Gastrocnemius medialis (tissue), 4 donors: ENCODE results near the gene GTPBP6. TPM values are rescaled to one million over a fixed set of nuclear protein-coding genes. Genes with fewer than 3 reads are reported as not detected.
"Not testable (repeated sequence)": the region's sequence is repeated elsewhere in the genome, so short reads cannot be mapped to it uniquely, and the experiment has no call there.

ENCODE experiments used
- ATAC-seq, 2 donors: fragments of 150-250 bp; one replicate each; pipeline ENCODE4 v1.9.1; 2016
- DNase-seq, 2 donors: peaks; one replicate each; pipeline ENCODE4 v3.0.0-alpha.2; 2019
- H3K27ac ChIP-seq, 4 donors: fragments of 200-600 bp; sonication (generic); 1 replicate in 1 of 4; 2 replicates in 3 of 4; pipeline ENCODE4 v1.5.1; 2016 to 2018; ENCODE audit warnings: mild to moderate bottlenecking in 2 of 4, moderate library complexity in 1 of 4
- H3K27me3 ChIP-seq, 3 donors: fragments of 200-600 bp; sonication (generic) in 2 of 3; 1 replicate in 1 of 3; 2 replicates in 2 of 3; pipeline versions ENCODE4 v1.5.1 to v1.6.0; 2016 to 2019; ENCODE audit warnings: mild to moderate bottlenecking in 1 of 3, moderate library complexity in 1 of 3
- H3K36me3 ChIP-seq, 2 donors: fragments of 200-600 bp; sonication (generic) in 1 of 2; one replicate each; pipeline ENCODE4 v1.5.1; 2017 to 2018
- H3K4me1 ChIP-seq, 2 donors: fragments of 200-600 bp; sonication (generic) in 1 of 2; one replicate each; pipeline ENCODE4 v1.5.1; 2016 to 2017; ENCODE audit warnings: mild to moderate bottlenecking in 2 of 2
- H3K4me3 ChIP-seq, 4 donors: fragments of 200-600 bp; sonication (generic) in 3 of 4; 1 replicate in 1 of 4; 2 replicates in 3 of 4; pipeline ENCODE4 v1.5.1; 2016 to 2019; ENCODE audit warnings: mild to moderate bottlenecking in 2 of 4
- H3K9me3 ChIP-seq, 3 donors: fragments of 200-600 bp; sonication (generic) in 2 of 3; 1 replicate in 1 of 3; 2 replicates in 2 of 3; pipeline ENCODE4 v1.5.1; 2016 to 2019
- CTCF ChIP-seq, 5 experiments: fragments of 450-650 bp in 3 of 5; fragments of 200-600 bp in 2 of 5; sonication (generic) in 2 of 5; IDR thresholded peaks in 4 of 5; conservative IDR thresholded peaks in 1 of 5; 1 replicate in 4 of 5; 2 replicates in 1 of 5; pipeline ENCODE4 v1.5.1; 2016 to 2019; ENCODE audit warnings: antibody characterized with exemption in 5 of 5, mild to moderate bottlenecking in 3 of 5, moderate library complexity in 3 of 5
- POLR2A ChIP-seq, 2 donors: fragments of 450-650 bp; IDR thresholded peaks; one replicate each; pipeline ENCODE4 v1.6.1; 2017; ENCODE audit warnings: antibody characterized with exemption in 2 of 2, mild to moderate bottlenecking in 2 of 2, moderate library complexity in 2 of 2
- in situ Hi-C, 4 donors: fragments of 200-750 bp; cut with MboI; loops; one replicate each; pipeline versions ENCODE4 v1.15.0 to v1.8.0; 2017; ENCODE audit warnings: low sequenced_read_pairs in 4 of 4
- intact Hi-C: fragments of 100-400 bp; cut with DNase I; formaldehyde crosslinking; loops from one replicate; pipeline ENCODE4 v1.15.1; 2023; ENCODE audit warnings: low total_unique reads
- total RNA-seq, 4 donors: library from RNA; depleted of rRNA; stranded (reverse); fragments of >200 nt; gene quantifications; one replicate each; pipeline versions ENCODE4 v1.1.0 to v1.2.3, GENCODE V29; 2016

GTPBP6 gene
- total RNA-seq, 4 donors from 2014 or later, result 40.1 to 79.4 (median 46.9) TPM

- no peak for DNase-seq
- H3K4me1 ChIP-seq, result no peaks in the 10 kb centered on the region
- TF ChIP-seq CTCF (IDR thresholded peaks at IDR 0.05 in 4 of 5, conservative IDR thresholded peaks at IDR 0.05 in 1 of 5) (no peak), POLR2A (IDR thresholded peaks at IDR 0.05) (no peak)
- in situ Hi-C loops (no loop called here), intact Hi-C loops (no loop called here)
- no peak overlapping the region for H3K4me3 ChIP-seq
- H3K36me3 ChIP-seq, result no peaks in the 10 kb centered on the region
- H3K9me3 ChIP-seq, result no peaks in the 10 kb centered on the region
- no peak for ATAC-seq
- no peaks in the 10 kb centered on the region for H3K27me3 ChIP-seq
- H3K27ac ChIP-seq, result no peak overlapping the region
Observed at GRCh38 chrX:265502-265901, 53.1 kb downstream of the GTPBP6 start.

- Histone ChIP-seq H3K4me3 (no peak overlapping the region), H3K27me3 (no peaks in the 10 kb centered on the region), H3K36me3 (no peaks in the 10 kb centered on the region), H3K4me1 (no peaks in the 10 kb centered on the region), H3K9me3 (no peaks in the 10 kb centered on the region), H3K27ac (no peak overlapping the region)
- in situ Hi-C loops, result no loop called here
- intact Hi-C loops, result no loop called here
- DNase-seq (no peak), ATAC-seq (no peak)
- no peak for TF ChIP-seq POLR2A (IDR thresholded peaks at IDR 0.05)
- TF ChIP-seq CTCF (IDR thresholded peaks at IDR 0.05 in 4 of 5, conservative IDR thresholded peaks at IDR 0.05 in 1 of 5), result no peak
Observed at GRCh38 chrX:264634-265455, 53.8 kb downstream of the GTPBP6 start.

- H3K4me1 ChIP-seq, H3K4me3 ChIP-seq, H3K36me3 ChIP-seq, H3K9me3 ChIP-seq, DNase-seq, in situ Hi-C loops, H3K27ac ChIP-seq, intact Hi-C loops, ATAC-seq, H3K27me3 ChIP-seq: not testable (repeated sequence)
Observed at GRCh38 chrX:264006-264405, 54.6 kb downstream of the GTPBP6 start.

- H3K4me1 ChIP-seq, result no peaks in the 10 kb centered on the region
- ATAC-seq (no peak), DNase-seq (no peak)
- H3K36me3 ChIP-seq, result no peaks in the 10 kb centered on the region
- no peak overlapping the region for H3K27ac ChIP-seq
- no peaks in the 10 kb centered on the region for H3K27me3 ChIP-seq
- H3K4me3 ChIP-seq, result no peak overlapping the region
- TF ChIP-seq POLR2A (IDR thresholded peaks at IDR 0.05), result no peak
- no peak for TF ChIP-seq CTCF (IDR thresholded peaks at IDR 0.05 in 4 of 5, conservative IDR thresholded peaks at IDR 0.05 in 1 of 5)
- in situ Hi-C loops (no loop called here), intact Hi-C loops (no loop called here)
- no peaks in the 10 kb centered on the region for H3K9me3 ChIP-seq
Observed at GRCh38 chrX:262381-262909, 56.2 kb downstream of the GTPBP6 start.

- in situ Hi-C loops (no loop called here), intact Hi-C loops (no loop called here)
- H3K27me3 ChIP-seq, result no peaks in the 10 kb centered on the region
- ATAC-seq (no peak), DNase-seq (no peak)
- H3K4me1 ChIP-seq, result no peaks in the 10 kb centered on the region
- no peaks in the 10 kb centered on the region for H3K36me3 ChIP-seq
- H3K27ac ChIP-seq, result no peak overlapping the region
- no peak overlapping the region for H3K4me3 ChIP-seq
- TF ChIP-seq POLR2A (IDR thresholded peaks at IDR 0.05), result no peak
- TF ChIP-seq CTCF (IDR thresholded peaks at IDR 0.05 in 4 of 5, conservative IDR thresholded peaks at IDR 0.05 in 1 of 5), result no peak
- H3K9me3 ChIP-seq, result no peaks in the 10 kb centered on the region
Observed at GRCh38 chrX:261919-262352, 56.7 kb downstream of the GTPBP6 start.
